ENCODE data around the gene DNAJB6.

The DNAJB6 gene

DNA sequence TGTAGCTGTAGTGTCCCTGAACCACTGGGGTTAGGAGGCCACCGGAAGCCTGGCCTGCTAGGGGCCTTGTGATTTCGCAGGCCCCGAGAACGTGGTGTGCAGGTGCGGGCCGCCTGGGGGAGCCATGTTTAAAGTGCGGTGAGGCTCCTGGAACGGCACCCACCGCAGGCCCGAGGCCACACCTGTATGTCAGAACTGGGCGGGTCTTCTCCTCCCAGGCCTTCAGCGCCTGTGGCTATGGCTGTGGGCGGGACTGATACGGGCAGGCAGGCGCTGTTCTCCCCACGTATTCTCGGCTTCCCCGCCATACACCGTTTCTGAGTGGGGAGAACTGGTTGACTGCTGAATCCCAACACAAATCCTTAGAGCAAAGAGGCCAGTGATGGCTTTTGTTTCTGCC lies 74.8 kb downstream of the DNAJB6 start:
- DNase-seq, result peak in 1 of 2 donors; percentile 61

DNA sequence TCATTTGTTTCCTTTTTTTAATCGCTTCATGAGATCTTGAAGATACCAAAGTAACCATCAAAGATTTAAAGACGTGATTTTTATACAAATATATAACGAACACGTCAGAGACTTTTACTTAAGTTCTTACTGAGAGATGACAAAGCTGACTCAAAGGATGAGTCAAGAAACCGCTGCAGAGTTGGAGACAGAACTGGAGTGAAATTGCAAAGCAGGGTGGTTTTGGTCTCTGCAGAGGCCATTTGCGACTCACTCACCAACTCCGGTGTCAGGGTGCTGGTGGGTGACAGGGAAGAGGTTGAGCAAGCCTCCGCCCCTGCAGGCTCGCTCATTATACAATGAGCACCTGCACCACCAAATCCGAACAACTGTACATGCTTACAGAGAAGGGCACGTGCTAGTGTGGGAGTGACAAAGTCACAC lies 75.2 kb downstream of the DNAJB6 start:
- peak in 1 of 2 donors; percentile 29 for DNase-seq

DNA sequence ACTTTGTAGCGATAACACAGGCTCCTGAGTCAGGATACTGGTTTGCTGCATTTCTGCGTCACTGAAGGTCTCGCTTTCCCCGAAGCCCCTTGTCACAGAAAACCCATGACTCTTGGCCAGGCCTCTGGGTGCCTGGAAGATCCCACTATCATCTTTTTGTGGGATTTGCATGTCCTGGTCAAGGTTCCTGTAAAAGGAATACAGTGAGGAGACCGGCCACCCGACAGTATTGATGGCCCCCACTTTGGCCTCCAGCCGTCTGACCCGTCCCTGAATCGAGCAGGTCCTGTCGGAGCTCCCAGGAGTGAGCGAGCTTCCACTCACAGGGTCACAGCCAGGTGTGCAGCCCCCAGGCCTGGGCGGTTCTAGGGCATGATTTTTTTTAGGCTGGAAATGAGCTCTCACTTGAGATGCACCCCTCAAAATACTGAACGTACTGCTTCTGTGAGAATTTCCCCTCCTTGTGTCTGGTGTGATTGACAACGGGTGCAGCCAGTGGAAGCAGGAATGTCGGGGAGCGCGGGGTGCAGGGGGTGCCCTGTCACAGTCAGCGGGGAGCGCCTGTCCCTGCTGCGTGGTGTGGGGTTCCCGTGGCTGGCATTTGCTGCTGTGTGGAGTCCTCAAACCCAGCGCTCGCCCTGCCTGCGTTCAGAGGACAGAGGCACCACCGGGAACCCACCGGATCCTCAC lies 75.8 kb downstream of the DNAJB6 start:
- DNase-seq, result no peak

DNA sequence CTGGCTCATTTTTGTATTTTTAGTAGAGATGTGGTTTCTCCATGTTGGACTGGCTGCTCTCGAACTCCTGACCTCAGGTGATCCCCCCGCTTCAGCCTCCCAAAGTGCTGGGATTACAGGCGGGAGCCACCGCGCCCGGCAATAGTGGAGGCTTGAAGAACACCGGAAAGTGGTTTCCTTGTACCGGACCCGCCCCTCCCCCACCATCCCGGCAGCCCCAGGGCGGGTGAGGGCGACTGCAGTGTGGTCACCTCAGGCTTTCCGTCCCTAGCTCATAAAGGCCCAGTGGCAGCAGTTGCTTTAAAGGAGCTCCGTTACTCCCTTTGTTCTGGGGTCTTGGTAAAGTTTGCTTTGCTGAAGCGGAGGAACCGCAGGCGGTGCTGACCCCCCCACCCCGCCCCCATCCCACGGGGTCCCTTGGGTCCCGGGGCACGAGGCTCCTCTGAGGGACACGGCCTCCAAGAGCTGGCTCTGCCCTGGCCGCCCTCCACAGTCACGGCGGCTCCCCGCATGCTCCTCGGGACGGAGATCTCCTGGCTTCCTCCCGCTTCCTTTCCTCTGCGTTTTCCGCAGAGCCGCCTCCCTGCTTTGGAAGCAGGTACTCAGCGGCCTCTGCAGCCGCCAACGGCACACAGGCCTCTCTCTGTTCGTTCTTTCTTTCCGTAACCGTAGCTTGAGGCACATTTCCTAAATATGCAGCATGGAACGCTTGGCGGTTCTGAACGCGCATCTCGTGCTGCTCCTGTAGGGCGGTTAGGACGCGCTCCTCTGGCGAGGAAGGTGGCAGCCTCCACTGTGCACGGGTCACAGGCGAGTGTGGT lies 77.3 kb downstream of the DNAJB6 start:
- DNase-seq, result no peak

DNA sequence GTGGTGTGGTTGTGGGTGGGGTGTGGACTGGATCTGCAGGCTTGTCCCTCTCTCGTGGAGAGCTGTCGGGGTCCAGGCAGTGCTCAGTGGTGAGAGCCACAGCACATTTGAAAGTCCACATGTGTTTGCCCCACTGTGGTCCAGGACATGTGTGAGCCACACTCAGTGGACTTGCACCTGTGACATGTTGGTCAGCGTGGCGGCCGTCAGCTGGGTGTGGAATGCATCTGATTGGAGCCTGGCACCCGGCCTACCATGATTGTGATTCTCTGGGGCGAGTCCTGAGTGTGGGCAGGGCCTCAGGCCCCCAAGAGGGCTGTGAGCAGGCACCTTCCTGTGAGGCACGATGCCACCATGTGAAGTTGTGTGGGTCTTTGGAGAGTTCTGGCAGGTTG lies 77.9 kb downstream of the DNAJB6 start:
- DNase-seq, result no peak

DNA sequence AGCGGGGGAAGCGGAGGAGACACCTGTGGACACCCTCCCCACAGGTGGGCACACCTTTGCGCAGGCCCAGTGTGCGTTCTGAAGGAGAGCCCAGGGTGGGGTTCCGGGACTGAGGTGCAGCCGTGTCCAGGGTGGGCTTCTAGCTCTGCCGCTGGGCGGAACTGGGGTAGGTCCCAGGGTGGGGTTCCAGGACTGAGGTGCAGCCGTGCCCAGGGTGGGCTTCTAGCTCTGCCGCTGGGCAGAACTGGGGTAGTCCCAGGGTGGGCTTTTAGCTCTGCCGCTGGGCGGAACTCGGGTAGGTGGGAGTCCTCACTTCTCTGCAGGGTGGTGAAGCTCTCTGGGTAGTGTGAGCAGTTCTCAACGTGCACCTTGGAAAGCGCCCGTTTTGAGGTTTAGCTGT lies 78.7 kb downstream of the DNAJB6 start:
- DNase-seq, result no peak

DNA sequence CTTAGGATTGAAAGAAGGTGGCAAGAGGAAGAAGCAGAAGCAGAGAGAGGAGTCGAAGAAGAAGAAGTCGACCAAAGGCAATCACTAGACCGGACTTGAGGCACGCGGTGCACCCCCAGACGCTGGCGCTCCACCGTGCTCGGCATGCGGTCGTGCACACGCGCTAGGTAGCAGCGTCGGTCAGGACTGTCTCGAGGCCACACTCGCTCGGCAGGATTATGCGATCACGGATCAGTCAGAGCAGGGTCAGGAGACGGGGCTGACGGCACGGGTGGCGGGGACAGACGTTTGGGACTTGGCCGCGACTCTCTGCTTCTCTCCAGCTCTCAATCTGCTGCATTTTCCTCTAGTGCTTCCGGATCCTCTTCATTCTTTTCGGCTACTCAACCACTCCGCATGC lies 79.2 kb downstream of the DNAJB6 start:
- DNase-seq, result no peak

DNA sequence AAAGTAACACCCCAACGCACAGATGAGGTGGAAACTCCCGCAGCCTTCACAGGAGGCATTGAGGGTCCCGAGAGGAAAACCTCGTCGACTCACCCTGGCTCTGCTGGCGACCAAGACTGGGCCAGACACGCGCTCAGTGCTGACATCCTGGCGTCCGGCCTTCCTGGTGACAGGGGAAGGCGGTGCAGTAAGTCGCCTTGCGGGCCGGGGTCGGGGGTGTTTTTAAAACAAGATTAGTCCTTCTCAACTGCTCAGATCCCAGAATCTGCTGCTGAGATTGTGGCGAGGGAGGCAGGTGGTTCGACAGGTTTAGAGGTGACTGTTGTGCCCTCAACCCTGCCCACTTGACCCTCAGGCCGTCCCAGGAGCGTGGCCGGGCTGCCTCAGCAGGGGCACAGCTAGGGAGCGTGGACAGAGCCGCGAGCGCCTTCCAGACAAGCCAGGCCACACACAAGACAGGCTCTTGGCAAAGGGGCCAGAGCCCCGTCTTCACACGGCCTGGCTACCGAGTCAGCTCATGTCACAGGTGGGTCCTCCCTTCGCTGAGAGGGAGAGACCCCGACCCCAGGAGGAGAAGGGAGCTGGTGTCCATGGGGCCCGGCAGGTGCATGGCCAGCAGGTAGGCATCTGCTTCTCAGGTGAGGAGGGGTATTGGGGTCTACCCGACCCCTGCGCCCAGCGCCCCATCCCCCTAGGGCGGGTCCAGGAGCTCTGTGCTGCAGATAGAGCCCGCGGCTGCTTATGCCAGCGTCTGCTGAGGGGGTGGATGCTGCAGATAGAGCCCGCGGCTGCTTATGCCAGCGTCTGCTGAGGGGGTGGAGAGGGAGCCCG lies 81.6 kb downstream of the DNAJB6 start:
- DNase-seq, result no peak

DNA sequence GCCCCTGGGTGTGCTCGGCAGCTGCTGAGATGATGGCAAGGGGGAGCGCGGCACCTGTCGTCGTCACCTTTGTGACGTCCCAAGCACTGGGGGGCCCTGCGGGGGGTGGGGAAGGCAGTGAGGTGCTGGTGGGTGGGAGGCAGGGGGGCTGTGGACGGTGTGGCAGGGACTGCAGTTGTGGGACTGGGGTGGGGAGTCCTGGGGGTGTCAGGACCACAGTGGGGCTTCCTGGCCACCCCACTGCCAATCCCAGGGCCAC lies 82.2 kb downstream of the DNAJB6 start:
- no peak for DNase-seq

DNA sequence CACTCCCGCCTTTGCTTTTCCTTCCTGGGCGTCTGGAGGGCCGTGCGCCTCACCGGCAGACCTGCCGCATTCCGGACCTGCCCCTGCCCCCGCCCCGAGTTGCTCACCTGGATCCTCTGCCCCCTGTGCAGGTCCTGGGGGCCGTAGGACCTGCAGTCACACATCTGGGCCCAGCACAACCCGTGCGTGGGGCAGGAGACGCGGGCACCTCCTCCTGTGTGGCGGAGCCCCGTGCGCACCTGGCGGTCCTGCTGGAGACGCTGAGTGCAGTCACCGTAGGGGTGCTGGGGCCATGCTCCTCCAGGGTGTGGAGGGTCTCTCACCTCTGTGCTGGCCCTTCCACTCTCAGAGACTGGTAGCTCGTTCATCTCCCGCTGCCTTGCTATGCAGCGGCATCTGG lies 85.5 kb downstream of the DNAJB6 start:
- DNase-seq, result no peak

DNA sequence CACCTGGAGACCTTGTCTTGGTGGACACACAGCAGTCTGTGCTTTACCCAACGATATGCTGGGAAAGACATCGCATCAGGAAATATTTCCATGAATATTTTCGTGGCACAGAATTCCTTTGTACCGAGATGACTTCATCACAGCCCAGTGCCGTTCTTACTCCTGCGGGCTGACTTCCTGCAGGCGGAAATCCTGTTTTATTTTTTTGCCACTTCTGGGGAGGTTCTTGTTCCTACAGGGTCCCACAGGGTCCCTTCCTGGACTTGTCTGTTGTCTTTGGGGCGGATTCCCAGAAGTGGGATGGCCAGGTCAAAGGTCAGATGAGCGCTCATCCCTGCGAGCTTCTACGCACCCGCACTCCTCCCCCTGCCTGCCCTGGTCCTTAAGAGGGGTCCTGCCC lies 86.5 kb downstream of the DNAJB6 start:
- DNase-seq, result no peak

DNA sequence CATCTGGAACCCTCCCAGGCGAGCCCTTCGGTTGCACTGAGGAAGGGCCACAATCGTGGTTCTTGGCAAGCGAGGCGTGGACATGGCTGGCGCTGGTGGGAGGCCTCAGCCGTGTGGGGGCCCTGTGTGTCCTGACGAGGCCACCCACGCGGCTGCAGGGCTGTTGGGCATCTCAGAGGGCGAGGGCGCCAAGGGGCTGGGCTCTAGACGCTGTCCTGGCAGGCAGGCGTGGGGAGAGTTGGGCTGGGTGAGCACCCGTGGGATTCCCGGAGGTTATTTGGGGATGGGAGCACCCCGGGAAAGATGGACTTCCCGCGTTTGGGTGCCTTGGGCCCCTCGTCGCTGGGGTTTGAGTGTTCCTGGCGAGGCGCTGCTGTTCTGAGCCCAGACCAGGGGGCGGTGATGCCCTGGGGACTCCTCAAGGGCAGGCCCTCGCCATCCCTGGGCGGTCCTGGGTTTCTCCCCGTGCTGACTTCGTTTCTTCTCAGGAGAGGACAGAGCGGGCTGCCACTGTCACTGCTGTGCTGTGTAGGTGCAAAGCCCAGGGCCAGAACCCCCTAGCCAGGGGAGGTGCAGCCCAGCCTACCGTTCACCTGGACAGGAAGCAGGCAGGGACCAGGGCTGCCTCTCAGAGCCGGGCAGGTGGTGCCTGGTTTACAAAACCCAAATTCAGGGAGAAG lies 87.2 kb downstream of the DNAJB6 start:
- DNase-seq, result no peak

DNA sequence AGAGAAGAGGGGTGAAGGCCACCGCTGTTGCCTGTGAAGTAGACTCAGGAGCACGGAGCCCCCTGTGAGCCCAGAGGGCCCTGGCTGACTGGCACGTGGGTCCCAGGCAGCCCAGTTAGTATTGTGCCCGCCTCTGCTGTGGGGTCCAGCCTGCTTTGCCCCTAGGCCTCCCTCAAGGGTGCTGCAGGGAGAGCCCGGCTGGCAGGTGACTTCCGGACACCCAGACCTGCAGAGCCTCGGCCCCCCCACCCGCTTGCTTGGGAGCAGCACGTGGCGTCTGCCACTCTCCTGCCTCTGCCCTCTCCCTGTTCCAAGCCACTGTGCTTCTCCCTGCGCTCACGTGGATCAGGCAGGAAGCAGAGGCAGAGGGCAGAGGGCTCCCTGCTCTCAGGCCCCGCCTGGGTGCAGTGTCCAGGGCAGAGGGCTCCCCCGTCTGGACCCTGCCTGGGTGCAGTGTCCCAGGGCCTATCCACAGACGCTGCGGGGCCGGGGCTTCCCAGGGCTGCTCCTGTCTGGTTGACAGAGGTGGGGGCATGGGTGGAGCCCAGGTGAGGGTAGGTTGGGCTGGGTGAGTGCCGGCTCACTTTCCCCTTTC lies 88.4 kb downstream of the DNAJB6 start:
- no peak for DNase-seq

DNA sequence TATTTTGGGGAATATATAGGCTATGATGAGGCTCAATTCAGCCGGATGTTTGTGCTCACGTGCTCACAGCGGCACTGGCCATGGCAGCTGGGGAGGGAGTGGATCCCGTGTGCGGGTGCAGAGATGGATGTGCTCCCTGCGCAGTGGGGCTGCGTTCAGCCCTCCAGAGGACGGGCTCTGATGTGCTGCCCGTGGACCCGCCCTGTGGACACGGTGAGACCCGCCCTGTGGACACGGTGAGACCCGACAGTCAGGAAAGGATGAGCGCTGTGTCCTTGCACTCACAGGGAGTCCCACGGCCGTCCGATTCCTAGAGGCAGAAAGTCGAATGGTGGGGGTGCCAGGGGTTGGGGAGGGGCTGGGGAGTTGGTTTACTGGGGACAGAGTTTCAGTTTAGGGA lies 89.0 kb downstream of the DNAJB6 start:
- DNase-seq, result no peak

DNA sequence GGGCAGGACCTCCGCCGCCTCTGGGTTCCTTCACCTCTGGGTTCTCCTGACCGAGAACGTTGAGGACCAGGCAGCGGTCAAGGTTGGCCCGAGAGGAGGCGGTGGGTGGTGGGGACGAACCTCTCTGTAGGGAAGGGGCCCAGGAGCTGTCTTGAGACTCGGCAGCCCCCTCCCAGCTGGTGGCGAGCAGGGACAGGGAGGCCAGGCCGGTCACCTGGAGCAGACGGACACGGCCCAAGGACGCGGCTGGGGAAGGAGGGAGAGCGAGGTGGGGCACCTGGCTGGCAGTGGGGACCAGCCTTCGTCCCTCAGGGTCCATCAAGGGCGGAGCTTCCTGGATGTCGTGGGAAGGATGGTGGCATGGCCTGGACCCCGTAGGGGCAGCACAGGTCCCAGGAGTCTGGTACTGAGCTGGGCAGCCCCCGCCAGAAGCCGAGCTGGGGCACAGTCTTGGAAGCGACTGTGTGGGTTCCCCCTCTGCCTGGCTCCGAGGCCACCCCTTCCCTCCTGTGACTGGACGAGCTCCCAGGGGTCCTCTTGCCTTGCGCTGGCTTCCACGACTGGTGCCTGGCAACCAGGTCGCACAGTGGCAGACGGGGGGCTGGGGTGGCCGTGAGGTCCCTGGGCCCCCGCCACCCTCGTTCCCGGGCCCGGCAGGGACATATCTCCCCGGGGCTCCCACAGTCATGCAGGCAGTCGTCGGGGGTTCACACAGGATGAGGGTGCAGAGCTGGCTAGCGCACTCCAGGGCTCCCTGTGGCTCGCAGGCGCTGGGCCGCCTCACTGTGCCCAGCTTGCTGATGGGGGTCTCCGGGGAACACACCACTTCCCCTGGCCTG lies 89.9 kb downstream of the DNAJB6 start:
- DNase-seq, result no peak

DNA sequence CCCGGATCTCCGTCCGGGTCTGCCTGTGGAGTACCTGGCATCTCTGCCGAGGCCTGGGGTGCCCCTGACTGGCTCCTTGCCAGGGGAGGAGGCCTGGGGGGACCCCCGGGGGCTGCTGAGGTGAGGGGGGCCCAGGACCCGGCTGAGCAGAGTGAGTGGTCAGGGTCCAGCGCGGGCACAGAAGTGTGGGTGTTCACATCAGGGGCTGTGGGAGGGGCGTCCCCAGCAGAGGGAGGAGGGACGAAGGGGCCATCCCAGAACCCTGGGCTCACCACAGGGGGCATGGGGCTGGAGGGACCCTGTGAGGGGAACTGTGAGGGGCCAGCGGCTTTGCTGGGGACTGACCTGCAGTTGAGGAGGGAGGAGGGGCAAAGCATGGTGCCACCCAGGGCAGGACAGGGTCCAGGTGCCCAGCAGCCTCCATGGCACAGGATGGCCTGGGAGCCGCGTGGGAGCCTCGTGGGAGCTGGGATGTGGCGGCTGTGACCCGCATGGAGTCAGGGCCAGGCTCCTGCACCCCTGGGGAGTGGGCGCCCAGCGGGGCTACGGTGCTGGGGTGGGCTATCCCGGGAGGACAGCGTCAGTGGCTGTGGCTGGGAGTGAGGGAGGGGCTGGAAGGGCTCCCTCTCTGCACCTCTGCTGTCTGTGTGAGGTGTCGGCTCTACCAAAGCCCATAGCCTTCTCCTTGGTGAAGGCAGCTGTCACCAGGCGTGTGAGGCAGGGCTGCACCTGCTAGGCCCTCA lies 91.2 kb downstream of the DNAJB6 start:
- no peak for DNase-seq

DNA sequence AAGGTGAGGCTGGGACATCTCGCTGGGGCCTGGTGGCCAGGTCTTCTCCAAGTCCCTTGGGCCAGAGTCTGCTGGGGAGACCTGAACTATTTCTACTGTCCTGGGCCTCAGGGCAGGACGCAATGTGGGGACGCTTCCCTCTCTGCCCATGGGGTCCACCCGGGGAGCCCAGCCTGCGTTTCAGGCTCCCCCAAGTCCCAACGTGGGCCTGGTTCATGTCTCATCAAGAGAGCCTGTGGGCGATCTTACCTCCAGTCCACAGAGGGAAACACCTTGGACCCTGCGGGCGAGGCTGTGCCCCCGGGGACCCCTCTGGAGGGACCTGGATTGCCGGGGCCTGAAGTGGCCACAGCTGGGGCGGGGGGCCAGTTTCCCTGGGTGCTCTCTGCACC lies 91.7 kb downstream of the DNAJB6 start:
- no peak for DNase-seq

DNA sequence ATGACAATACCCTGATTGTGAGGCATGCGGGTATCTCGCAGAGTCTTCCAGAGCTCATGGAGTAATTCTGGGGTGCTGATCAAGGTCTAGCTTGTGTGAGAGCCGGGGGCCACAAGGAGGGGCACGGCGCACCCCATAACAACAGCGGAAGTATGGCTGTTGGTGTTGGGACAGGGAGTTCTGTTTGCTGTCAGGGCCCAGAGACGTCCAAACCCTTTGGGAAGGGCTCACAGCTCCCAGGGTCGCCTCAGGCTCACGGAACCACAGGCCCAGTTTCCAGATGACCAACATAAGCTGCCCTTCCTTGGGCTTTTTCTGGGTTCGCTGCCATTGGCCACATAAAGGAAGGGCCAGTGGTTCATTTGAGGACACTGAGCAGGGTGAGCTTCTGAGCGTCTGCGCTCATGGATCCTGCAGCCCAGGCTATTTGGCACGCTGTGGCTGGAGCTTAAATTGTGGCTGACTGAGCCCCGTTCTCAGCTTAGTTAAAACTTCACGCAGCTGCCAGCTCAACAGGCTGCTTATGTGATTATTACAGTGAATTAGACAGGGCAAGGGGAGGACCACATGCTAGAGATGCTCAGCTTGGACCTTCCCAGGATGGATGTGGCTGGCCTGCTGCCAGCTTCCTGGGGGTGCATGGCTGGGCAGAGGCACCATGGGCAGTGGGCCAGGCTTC lies 92.3 kb downstream of the DNAJB6 start:
- no peak for DNase-seq

DNA sequence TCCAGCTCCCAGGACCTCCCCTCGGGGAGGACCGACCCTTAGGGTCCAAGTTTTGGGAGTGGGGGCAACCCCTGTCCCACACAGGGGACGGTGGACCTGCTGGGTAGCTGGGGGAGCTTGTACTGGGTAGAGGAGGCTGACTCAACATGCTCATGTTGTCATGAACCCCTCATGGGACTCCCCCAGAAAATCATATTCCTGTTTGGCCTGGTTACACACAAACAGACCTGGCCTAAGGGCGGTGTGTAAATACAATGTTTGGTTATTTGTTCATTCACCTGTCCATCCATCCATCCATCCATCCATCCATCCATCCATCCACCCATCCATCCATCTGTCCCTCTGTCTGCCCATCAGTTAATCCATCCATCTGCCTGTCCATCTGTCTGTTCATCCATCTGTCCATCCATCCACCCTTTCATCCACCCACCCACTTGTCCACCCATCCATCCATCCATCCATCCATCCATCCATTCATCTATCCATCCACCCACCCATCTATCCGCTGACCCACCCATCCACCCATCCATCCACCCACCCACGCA lies 92.9 kb downstream of the DNAJB6 start:
- DNase-seq, result no peak

DNA sequence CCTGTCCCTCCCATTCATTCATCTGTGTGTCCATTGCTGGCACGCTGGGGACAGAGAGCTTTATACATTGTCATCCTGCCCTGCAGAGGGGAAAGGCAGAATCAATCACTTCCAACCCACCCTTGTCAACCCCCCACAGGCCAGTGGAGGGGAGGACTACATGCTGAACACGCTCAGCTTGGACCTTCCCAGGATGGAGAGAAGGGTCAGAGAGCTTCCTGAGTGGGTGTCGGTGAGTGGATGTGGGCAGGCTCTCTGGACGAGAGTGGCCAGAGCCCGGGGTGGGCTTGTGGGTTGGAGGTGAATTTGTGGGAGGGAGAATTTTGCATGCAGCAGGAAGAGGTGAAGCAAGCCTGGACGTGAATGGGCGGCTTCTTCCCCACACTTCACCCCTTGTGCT lies 93.9 kb downstream of the DNAJB6 start:
- no peak for DNase-seq
